ENCODE data around the gene TMEM223. TPM values are rescaled to one million over a fixed set of nuclear protein-coding genes. Genes with fewer than 3 reads are reported as not detected.

Gene TMEM223
- total and polyA plus RNA-seq, 9 of the 15 experiments (the other 6 are each of a cell fraction or from before 2014, with no cell fraction given): 5.9 to 34.5 (median 19.6) TPM

DNA sequence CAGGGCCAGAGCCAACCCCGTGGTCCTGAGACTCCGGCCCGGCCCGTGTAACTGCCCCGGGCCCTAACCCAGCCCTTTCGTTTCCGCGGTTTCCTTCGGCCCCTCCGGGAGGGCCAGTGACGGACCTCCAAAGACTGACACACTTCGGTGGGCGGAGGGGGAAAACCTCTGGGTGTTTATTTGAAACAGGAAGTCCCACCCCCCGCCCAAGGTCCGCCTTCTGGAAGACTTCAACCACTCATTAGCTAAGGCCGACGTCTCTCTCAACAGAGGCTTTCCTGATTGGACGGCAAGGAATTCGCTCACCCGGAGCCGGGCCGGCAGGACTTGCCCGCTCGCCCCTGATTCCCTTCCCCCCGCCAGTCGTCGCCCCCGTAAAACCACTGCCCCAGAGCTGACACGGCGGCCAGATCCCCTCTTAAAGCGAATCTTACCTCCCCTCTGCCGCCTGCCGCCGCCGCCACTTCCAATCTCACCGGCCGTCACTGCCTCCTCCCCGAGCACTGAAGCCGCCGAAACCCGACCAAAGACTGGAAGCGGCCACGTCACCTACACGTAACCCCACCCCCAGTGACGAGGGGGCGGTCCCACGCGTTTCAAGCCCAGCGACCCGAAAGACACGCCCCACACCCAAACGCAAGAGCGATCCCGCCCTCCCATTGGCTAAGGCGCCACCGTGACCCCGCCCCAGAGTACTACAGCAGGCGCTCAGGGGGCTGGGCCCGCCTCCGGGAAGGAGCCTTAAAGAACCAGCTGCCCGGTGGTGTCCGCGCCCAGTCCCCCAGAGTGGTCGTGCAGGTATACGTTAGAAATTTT, 39.9 kb upstream of the TMEM223 start, which contains the start of gene STX5 (continued):
- TF ChIP-seq, protein P1, sequence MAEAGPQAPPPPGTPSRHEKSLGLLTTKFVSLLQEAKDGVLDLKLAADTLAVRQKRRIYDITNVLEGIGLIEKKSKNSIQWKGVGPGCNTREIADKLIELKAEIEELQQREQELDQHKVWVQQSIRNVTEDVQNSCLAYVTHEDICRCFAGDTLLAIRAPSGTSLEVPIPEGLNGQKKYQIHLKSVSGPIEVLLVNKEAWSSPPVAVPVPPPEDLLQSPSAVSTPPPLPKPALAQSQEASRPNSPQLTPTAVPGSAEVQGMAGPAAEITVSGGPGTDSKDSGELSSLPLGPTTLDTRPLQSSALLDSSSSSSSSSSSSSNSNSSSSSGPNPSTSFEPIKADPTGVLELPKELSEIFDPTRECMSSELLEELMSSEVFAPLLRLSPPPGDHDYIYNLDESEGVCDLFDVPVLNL (CRISPR knock-in tag; IDR thresholded peaks at IDR 0.05; ENCODE audit: low read depth): no peak
- TF ChIP-seq ZNF699 (CRISPR knock-in tag; IDR thresholded peaks at IDR 0.05; ENCODE audit: insufficient replicate concordance): no peak
- TF ChIP-seq ZZZ3 (IDR thresholded peaks at IDR 0.05): 0 out of 2 replicates have a peak, but pooled peaks have one; percentile 43
- TF ChIP-seq ZNF23 (CRISPR knock-in tag; IDR thresholded peaks at IDR 0.05): no peak
- TF ChIP-seq NRF1 (conservative IDR thresholded peaks at IDR 0.05 in 1 of 2, IDR thresholded peaks at IDR 0.05 in 1 of 2): peak; percentile 68 to 75
- TF ChIP-seq ZNF778 (CRISPR knock-in tag; IDR thresholded peaks at IDR 0.05): no peak
- TF ChIP-seq ZNF766 (CRISPR knock-in tag; conservative IDR thresholded peaks at IDR 0.05): no peak
- no peak for TF ChIP-seq KAT8 (IDR thresholded peaks at IDR 0.05; ENCODE audit: low read depth)
- TF ChIP-seq ZFP30 (CRISPR knock-in tag; IDR thresholded peaks at IDR 0.05; ENCODE audit: borderline replicate concordance): no peak
- TF ChIP-seq ZNF316 (IDR thresholded peaks at IDR 0.05): peak; percentile 41; the same call in 1 of the 2 replicates
- no peak for TF ChIP-seq ZNF79 (CRISPR knock-in tag; IDR thresholded peaks at IDR 0.05; ENCODE audit: low read depth)
- TF ChIP-seq ZNF408 (CRISPR knock-in tag; IDR thresholded peaks at IDR 0.05; ENCODE audit: low read depth): no peak
- TF ChIP-seq, protein P2, sequence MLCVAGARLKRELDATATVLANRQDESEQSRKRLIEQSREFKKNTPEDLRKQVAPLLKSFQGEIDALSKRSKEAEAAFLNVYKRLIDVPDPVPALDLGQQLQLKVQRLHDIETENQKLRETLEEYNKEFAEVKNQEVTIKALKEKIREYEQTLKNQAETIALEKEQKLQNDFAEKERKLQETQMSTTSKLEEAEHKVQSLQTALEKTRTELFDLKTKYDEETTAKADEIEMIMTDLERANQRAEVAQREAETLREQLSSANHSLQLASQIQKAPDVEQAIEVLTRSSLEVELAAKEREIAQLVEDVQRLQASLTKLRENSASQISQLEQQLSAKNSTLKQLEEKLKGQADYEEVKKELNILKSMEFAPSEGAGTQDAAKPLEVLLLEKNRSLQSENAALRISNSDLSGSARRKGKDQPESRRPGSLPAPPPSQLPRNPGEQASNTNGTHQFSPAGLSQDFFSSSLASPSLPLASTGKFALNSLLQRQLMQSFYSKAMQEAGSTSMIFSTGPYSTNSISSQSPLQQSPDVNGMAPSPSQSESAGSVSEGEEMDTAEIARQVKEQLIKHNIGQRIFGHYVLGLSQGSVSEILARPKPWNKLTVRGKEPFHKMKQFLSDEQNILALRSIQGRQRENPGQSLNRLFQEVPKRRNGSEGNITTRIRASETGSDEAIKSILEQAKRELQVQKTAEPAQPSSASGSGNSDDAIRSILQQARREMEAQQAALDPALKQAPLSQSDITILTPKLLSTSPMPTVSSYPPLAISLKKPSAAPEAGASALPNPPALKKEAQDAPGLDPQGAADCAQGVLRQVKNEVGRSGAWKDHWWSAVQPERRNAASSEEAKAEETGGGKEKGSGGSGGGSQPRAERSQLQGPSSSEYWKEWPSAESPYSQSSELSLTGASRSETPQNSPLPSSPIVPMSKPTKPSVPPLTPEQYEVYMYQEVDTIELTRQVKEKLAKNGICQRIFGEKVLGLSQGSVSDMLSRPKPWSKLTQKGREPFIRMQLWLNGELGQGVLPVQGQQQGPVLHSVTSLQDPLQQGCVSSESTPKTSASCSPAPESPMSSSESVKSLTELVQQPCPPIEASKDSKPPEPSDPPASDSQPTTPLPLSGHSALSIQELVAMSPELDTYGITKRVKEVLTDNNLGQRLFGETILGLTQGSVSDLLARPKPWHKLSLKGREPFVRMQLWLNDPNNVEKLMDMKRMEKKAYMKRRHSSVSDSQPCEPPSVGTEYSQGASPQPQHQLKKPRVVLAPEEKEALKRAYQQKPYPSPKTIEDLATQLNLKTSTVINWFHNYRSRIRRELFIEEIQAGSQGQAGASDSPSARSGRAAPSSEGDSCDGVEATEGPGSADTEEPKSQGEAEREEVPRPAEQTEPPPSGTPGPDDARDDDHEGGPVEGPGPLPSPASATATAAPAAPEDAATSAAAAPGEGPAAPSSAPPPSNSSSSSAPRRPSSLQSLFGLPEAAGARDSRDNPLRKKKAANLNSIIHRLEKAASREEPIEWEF (CRISPR knock-in tag; IDR thresholded peaks at IDR 0.05): no peak
- peak; percentile 97 for TF ChIP-seq KAT7 (CRISPR knock-in tag; IDR thresholded peaks at IDR 0.05; ENCODE audit: borderline replicate concordance)
- no peak for TF ChIP-seq FOXJ2 (tag; IDR thresholded peaks at IDR 0.05)

Data from K562 (cell line).